Measurements from ENCODE around the gene CTXND1. TPM values are rescaled to one million over a fixed set of nuclear protein-coding genes. Genes with fewer than 3 reads are reported as not detected.

The CTXND1 gene
- total and polyA plus RNA-seq, 2 of the 8 experiments (the other 6 are each of a cell fraction or from before 2014, with no cell fraction given), result 0.03 TPM; not detected in 1

DNA sequence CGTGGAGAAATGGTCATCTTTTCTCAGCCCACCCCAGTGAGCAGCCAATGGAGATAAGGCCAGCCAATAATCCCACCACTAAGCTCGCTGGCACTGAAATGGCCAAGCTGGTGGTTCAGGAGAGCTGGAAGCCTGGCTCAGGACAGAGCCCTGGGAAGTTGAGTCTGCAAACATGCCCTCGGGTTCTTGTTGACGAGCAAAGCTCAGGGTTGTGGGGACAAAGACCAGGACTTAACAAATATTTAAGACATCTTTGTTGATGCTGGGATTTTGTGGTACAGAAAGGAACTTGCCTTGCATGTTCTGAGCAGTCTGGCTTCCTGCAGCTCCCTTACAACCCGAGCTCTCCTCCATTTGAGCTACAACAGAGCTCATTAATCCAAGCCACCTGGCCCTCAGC is 94.8 kb downstream of the CTXND1 start:
- Histone ChIP-seq H2BK12ac (ENCODE audit: low read depth, low read length) (no peak overlapping the region), H3K9me3 (ENCODE audit: insufficient read depth in 2 of 2, low read depth in 1 of 2, low read length in 1 of 2) (no peaks in the 10 kb centered on the region), H4K5ac (ENCODE audit: insufficient read length, low read depth, low read length) (no peak overlapping the region), H3K27ac (ENCODE audit: low read depth, low read length) (no peak overlapping the region), H2BK5ac (ENCODE audit: low read depth, low read length) (no peak overlapping the region), H2BK15ac (ENCODE audit: low read length) (no peak overlapping the region), H3K56ac (replicated peaks; ENCODE audit: insufficient read length, low read depth, low read length) (no peak overlapping the region), H3K79me1 (ENCODE audit: low read depth, low read length) (peaks cover 3% of the 10 kb centered on the region; the same call in 1 of the 2 replicates), H4K91ac (replicated peaks; ENCODE audit: insufficient read length, low read length) (no peak overlapping the region), H3K4me1 (replicated peaks in 1 of 4; ENCODE audit: control insufficient read depth in 3 of 4, insufficient read depth in 4 of 4, low read length in 3 of 4) (peaks cover 0 to 12% (median 2%) of the 10 kb centered on the region in 4 experiments; a peak in 3 of 7 replicates), H3K23me2 (ENCODE audit: low read depth, low read length) (peaks cover 7% of the 10 kb centered on the region; the same call in 1 of the 2 replicates), H3K4me2 (ENCODE audit: insufficient read depth in 1 of 2, low read depth in 2 of 2, low read length in 2 of 2) (no peak overlapping the region), H2AFZ (ENCODE audit: low read length) (no peak overlapping the region), H2AK5ac (ENCODE audit: low read depth, low read length) (no peak overlapping the region), H3K14ac (ENCODE audit: insufficient read length) (no peak overlapping the region), H3K79me2 (ENCODE audit: control insufficient read depth in 1 of 2, insufficient read depth in 2 of 2, low read length in 2 of 2) (no peaks in the 10 kb centered on the region), H4K20me1 (replicated peaks in 1 of 2; ENCODE audit: control insufficient read depth in 1 of 2, insufficient read depth in 2 of 2, low read length in 2 of 2) (peaks cover 0 to 3% of the 10 kb centered on the region in 2 experiments), H3K18ac (ENCODE audit: extremely low read depth, low read length) (no peak overlapping the region), H2BK20ac (ENCODE audit: low read length) (no peak overlapping the region), H2BK120ac (replicated peaks; ENCODE audit: low read depth, low read length) (no peak overlapping the region), H4K8ac (ENCODE audit: extremely low read depth, insufficient read depth, low read length) (no peak overlapping the region), H3K36me3 (ENCODE audit: control insufficient read depth in 2 of 4, insufficient read depth in 4 of 4, low read length in 3 of 4) (peaks cover 0 to 4% (median under 1%) of the 10 kb centered on the region in 4 experiments; a peak in 3 of 8 replicates), H3K9ac (replicated peaks in 1 of 4; ENCODE audit: extremely low read depth in 1 of 4, low read depth in 3 of 4, low read length in 3 of 4) (no peak overlapping the region), H3K4ac (replicated peaks; ENCODE audit: insufficient read length, low read depth, low read length) (no peak overlapping the region), H3K23ac (ENCODE audit: insufficient read length) (no peak overlapping the region), H3K4me3 (ENCODE audit: extremely low read depth in 1 of 4, insufficient read depth in 2 of 4, low read depth in 3 of 4, low read length in 4 of 4) (no peak overlapping the region), H3K27me3 (replicated peaks in 1 of 4; ENCODE audit: control insufficient read depth in 3 of 4, extremely low read depth in 1 of 4, insufficient read depth in 3 of 4, low read length in 3 of 4) (peaks cover 0 to 2% (median 0%) of the 10 kb centered on the region in 4 experiments; a peak in 1 of 7 replicates)
- POLR2A ChIA-PET (ENCODE audit: partially characterized antibody), result interaction anchor here (0.7 to 2.0 kb wide), 3 partner anchors 11 to 246 kb away, joined by 3 to 7 read pairs (median 3); no protein-coding TSS in a partner anchor
- CTCF ChIA-PET (ENCODE audit: partially characterized antibody), result interaction anchor here (1.1 to 2.3 kb wide), 4 partner anchors 15 to 253 kb away, joined by 3 to 17 read pairs (median 4); no protein-coding TSS in a partner anchor
- DNase-seq (ENCODE audit: low read depth in 1 of 2, low spot score in 2 of 2), result no peak
- FAIRE-seq, result no peak
- WGBS, 2 experiments (ENCODE audit: extremely low coverage in 1 of 2, insufficient coverage in 1 of 2, insufficient read length in 1 of 2, insufficient replicate concordance in 2 of 2, low coverage in 1 of 2, low lambda C conversion rate in 2 of 2, missing lambda C conversion rate in 1 of 2), result 83% methylated on average over 5 of the region's 5 CpGs; no CpG with 5 or more reads in 1 of the 2 experiments
- TF ChIP-seq KDM5A (IDR thresholded peaks at IDR 0.05; ENCODE audit: low read length) (no peak), NANOG (IDR thresholded peaks at IDR 0.05; ENCODE audit: insufficient read depth, low read depth, low read length, poor library complexity, severe bottlenecking) (no peak), TEAD4 (IDR thresholded peaks at IDR 0.05; ENCODE audit: low read depth, low read length) (no peak), SP2 (IDR thresholded peaks at IDR 0.05; ENCODE audit: low read length) (no peak), JUN (IDR thresholded peaks at IDR 0.05; ENCODE audit: low read depth, low read length) (no peak), RFX5 (IDR thresholded peaks at IDR 0.05; ENCODE audit: borderline replicate concordance, low read depth, low read length) (no peak), ASH2L (IDR thresholded peaks at IDR 0.05; ENCODE audit: low read length) (no peak), YY1 (IDR thresholded peaks at IDR 0.05; ENCODE audit: low read depth, low read length) (no peak), NRF1 (IDR thresholded peaks at IDR 0.05; ENCODE audit: low read depth, low read length) (no peak)
- TF ChIP-seq, protein P1, sequence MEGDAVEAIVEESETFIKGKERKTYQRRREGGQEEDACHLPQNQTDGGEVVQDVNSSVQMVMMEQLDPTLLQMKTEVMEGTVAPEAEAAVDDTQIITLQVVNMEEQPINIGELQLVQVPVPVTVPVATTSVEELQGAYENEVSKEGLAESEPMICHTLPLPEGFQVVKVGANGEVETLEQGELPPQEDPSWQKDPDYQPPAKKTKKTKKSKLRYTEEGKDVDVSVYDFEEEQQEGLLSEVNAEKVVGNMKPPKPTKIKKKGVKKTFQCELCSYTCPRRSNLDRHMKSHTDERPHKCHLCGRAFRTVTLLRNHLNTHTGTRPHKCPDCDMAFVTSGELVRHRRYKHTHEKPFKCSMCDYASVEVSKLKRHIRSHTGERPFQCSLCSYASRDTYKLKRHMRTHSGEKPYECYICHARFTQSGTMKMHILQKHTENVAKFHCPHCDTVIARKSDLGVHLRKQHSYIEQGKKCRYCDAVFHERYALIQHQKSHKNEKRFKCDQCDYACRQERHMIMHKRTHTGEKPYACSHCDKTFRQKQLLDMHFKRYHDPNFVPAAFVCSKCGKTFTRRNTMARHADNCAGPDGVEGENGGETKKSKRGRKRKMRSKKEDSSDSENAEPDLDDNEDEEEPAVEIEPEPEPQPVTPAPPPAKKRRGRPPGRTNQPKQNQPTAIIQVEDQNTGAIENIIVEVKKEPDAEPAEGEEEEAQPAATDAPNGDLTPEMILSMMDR (IDR thresholded peaks at IDR 0.05; ENCODE audit: control extremely low read depth in 1 of 3, insufficient read depth in 1 of 3, low read depth in 1 of 3, low read length in 3 of 3), result no peak

Data from H1 (cell line).